Trophoblast cell (in vitro differentiated cells and primary cell): ENCODE measurements around the gene ZNF775.
A peak's percentile ranks its signal among the peaks of the same experiment; 100 is the strongest.

ENCODE experiments used
- DNase-seq, 2 donors: peaks; one replicate each; pipeline ENCODE4 v3.0.0-alpha.2; 2016
- H2AFZ ChIP-seq: 2 replicates; pipeline ENCODE4 v1.6.1; 2013; ENCODE audit warnings: low read length, moderate library complexity, mild to moderate bottlenecking; ENCODE audit not compliant: insufficient read depth, poor library complexity
- H2AK5ac ChIP-seq: 2 replicates; pipeline ENCODE4 v1.6.1; 2013; ENCODE audit warnings: mild to moderate bottlenecking, low read length
- H2BK120ac ChIP-seq: 2 replicates; pipeline ENCODE4 v1.6.1; 2013; ENCODE audit warnings: low read length, mild to moderate bottlenecking, moderate library complexity; ENCODE audit not compliant: insufficient read depth, poor library complexity
- H2BK12ac ChIP-seq: 2 replicates; pipeline ENCODE4 v1.6.1; 2013; ENCODE audit warnings: mild to moderate bottlenecking, low read length, moderate library complexity
- H2BK5ac ChIP-seq: 2 replicates; pipeline ENCODE4 v1.6.1; 2013; ENCODE audit warnings: low read length, low read depth, moderate library complexity, mild to moderate bottlenecking; ENCODE audit not compliant: poor library complexity
- H3K14ac ChIP-seq: 2 replicates; pipeline ENCODE4 v1.6.1; 2013; ENCODE audit warnings: mild to moderate bottlenecking, low read length
- H3K18ac ChIP-seq: 2 replicates; pipeline ENCODE4 v1.6.1; 2013; ENCODE audit warnings: mild to moderate bottlenecking, low read length
- H3K23ac ChIP-seq: 2 replicates; pipeline ENCODE4 v1.6.1; 2013; ENCODE audit warnings: low read length
- H3K27ac ChIP-seq: 2 replicates; pipeline ENCODE4 v1.5.1; 2013; ENCODE audit warnings: low read depth, mild to moderate bottlenecking, inconsistent platforms, low read length, moderate library complexity
- H3K27me3 ChIP-seq: 2 replicates; pipeline ENCODE4 v1.6.1; 2013; ENCODE audit warnings: inconsistent platforms, mild to moderate bottlenecking, low read length, moderate library complexity; ENCODE audit not compliant: insufficient read depth
- H3K36me3 ChIP-seq, 2 experiments: 1 replicate in 1 of 2; 2 replicates in 1 of 2; pipeline ENCODE4 v1.6.1; 2013; ENCODE audit warnings: low read length in 2 of 2, mild to moderate bottlenecking in 2 of 2, moderate library complexity in 1 of 2; ENCODE audit not compliant: insufficient read depth in 2 of 2, control insufficient read depth in 1 of 2
- H3K4ac ChIP-seq: 2 replicates; pipeline ENCODE4 v1.6.1; 2013; ENCODE audit warnings: low read depth, mild to moderate bottlenecking, low read length, moderate library complexity
- H3K4me1 ChIP-seq, 2 experiments: 1 replicate in 1 of 2; 2 replicates in 1 of 2; pipeline ENCODE4 v1.6.1; 2013; ENCODE audit warnings: low read length in 2 of 2, mild to moderate bottlenecking in 2 of 2, moderate library complexity in 1 of 2; ENCODE audit not compliant: insufficient read depth in 2 of 2, control insufficient read depth in 1 of 2
- H3K4me2 ChIP-seq: 2 replicates; pipeline ENCODE4 v1.6.1; 2013; ENCODE audit warnings: inconsistent platforms, mild to moderate bottlenecking, low read length, moderate library complexity
- H3K4me3 ChIP-seq: 2 replicates; pipeline ENCODE4 v1.5.1; 2013; ENCODE audit warnings: mild to moderate bottlenecking, low read depth, low read length, inconsistent platforms
- H3K79me1 ChIP-seq: one replicate; pipeline ENCODE4 v1.6.1; 2013; ENCODE audit warnings: low read length
- H3K79me2 ChIP-seq: 2 replicates; pipeline ENCODE4 v1.6.1; 2013; ENCODE audit warnings: low read length, mild to moderate bottlenecking; ENCODE audit not compliant: control insufficient read depth, insufficient read depth, poor library complexity
- H3K9ac ChIP-seq: 2 replicates; pipeline ENCODE4 v1.6.1; 2013; ENCODE audit warnings: mild to moderate bottlenecking, low read length
- H3K9me3 ChIP-seq: 2 replicates; pipeline ENCODE4 v1.6.1; 2013; ENCODE audit warnings: low read depth, mild to moderate bottlenecking, control low read depth, inconsistent platforms, low read length; ENCODE audit not compliant: insufficient read depth
- H4K12ac ChIP-seq: 2 replicates; pipeline ENCODE4 v1.6.1; 2013; ENCODE audit warnings: low read depth, mild to moderate bottlenecking, low read length, moderate library complexity
- H4K8ac ChIP-seq: 2 replicates; pipeline ENCODE4 v1.6.1; 2013; ENCODE audit warnings: low read depth, mild to moderate bottlenecking, low read length, moderate library complexity
- H4K91ac ChIP-seq: one replicate; pipeline ENCODE4 v1.6.1; 2013; ENCODE audit warnings: low read depth, mild to moderate bottlenecking, low read length, moderate library complexity
- WGBS: extraction: QIAGEN DNeasy Blood & Tissue Kit; methylation state at CpG from one replicate; pipeline ENCODE4 v1.1.7; 2013; ENCODE audit warnings: missing lambda C conversion rate; ENCODE audit not compliant: insufficient read length, insufficient coverage; ENCODE audit errors: extremely low coverage; 5-methylcytosine and 5-hydroxymethylcytosine counted together

The ZNF775 gene

GRCh38 chr7:150370612-150371071 is 8.5 kb upstream of the ZNF775 start:
- Histone ChIP-seq H3K4ac (peak overlapping the region; percentile 100), H2AFZ (no peak overlapping the region), H3K79me2 (peaks cover 50% of the 10 kb centered on the region), H3K4me2 (peak overlapping the region; percentile 72), H3K9ac (peak overlapping the region; percentile 24), H3K4me3 (no peak overlapping the region), H2BK12ac (peak overlapping the region; percentile 91), H3K36me3 (peaks cover 35 to 37% of the 10 kb centered on the region in 2 experiments), H3K9me3 (no peaks in the 10 kb centered on the region), H2AK5ac (peak overlapping the region; percentile 17), H3K18ac (peak overlapping the region; percentile 100), H3K79me1 (peaks cover 62% of the 10 kb centered on the region), H3K27ac (peak overlapping the region; percentile 100), H4K91ac (peak overlapping the region; percentile 98), H3K14ac (peak overlapping the region; percentile 99), H2BK120ac (peak overlapping the region; percentile 96), H3K4me1 (peaks cover 50 to 53% of the 10 kb centered on the region in 2 experiments), H3K23ac (peak overlapping the region; percentile 50), H3K27me3 (no peaks in the 10 kb centered on the region), H4K12ac (peak overlapping the region; percentile 97), H2BK5ac (peak overlapping the region; percentile 99), H4K8ac (peak overlapping the region; percentile 98)
- DNase-seq: no peak
- no CpG with 5 or more reads among the region's 3 CpGs for WGBS

GRCh38 chr7:150371131-150371995 is 7.8 kb upstream of the ZNF775 start:
- Histone ChIP-seq H3K36me3 (peaks cover 35 to 37% of the 10 kb centered on the region in 2 experiments), H2AFZ (peak overlapping the region; percentile 47)

DNA sequence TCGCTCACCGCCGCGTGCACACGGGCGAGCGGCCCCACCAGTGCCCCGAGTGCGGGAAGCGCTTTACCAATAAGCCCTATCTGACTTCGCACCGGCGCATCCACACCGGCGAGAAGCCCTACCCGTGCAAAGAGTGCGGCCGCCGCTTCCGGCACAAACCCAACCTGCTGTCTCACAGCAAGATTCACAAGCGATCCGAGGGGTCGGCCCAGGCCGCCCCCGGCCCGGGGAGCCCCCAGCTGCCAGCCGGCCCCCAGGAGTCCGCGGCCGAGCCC is 7.2 kb upstream of the ZNF775 start:
- Histone ChIP-seq H3K4ac (peak overlapping the region; percentile 100), H3K27ac (peak overlapping the region; percentile 100), H4K12ac (no peak overlapping the region), H2AK5ac (peak overlapping the region; percentile 7), H3K14ac (peak overlapping the region; percentile 99), H2BK12ac (no peak overlapping the region), H3K9ac (no peak overlapping the region), H3K79me1 (peaks cover 69% of the 10 kb centered on the region), H3K27me3 (no peaks in the 10 kb centered on the region), H3K9me3 (no peaks in the 10 kb centered on the region), H3K4me3 (no peak overlapping the region), H3K4me1 (peaks cover 54 to 63% of the 10 kb centered on the region in 2 experiments), H2AFZ (no peak overlapping the region), H4K91ac (peak overlapping the region; percentile 98), H2BK5ac (peak overlapping the region; percentile 99), H3K4me2 (no peak overlapping the region), H3K36me3 (peaks cover 35 to 37% of the 10 kb centered on the region in 2 experiments), H3K79me2 (peaks cover 53% of the 10 kb centered on the region), H3K18ac (peak overlapping the region; percentile 66), H4K8ac (peak overlapping the region; percentile 6), H2BK120ac (peak overlapping the region; percentile 75), H3K23ac (no peak overlapping the region)
- no CpG with 5 or more reads among the region's 30 CpGs for WGBS
- no peak for DNase-seq

More at GRCh38 chr7:150371131-150371995, 7.8 kb upstream of the ZNF775 start:
- no peak overlapping the region for H3K4me2 ChIP-seq
- peak overlapping the region; percentile 99 for H2BK5ac ChIP-seq
- peak overlapping the region; percentile 15 for H4K8ac ChIP-seq
- peak overlapping the region; percentile 79 for H2BK12ac ChIP-seq
- no CpG with 5 or more reads among the region's 48 CpGs for WGBS
- H3K23ac ChIP-seq: no peak overlapping the region
- H3K4ac ChIP-seq: peak overlapping the region; percentile 100
- H3K9me3 ChIP-seq: no peaks in the 10 kb centered on the region
- peak overlapping the region; percentile 82 for H4K12ac ChIP-seq
- peaks cover 65% of the 10 kb centered on the region for H3K79me1 ChIP-seq
- peak overlapping the region; percentile 90 for H2AK5ac ChIP-seq
- no peaks in the 10 kb centered on the region for H3K27me3 ChIP-seq
- peak overlapping the region; percentile 75 for H2BK120ac ChIP-seq
- H3K14ac ChIP-seq: peak overlapping the region; percentile 99
- H3K9ac ChIP-seq: no peak overlapping the region
- peak overlapping the region; percentile 90 for H3K18ac ChIP-seq
- H3K4me1 ChIP-seq: peaks cover 51 to 58% of the 10 kb centered on the region in 2 experiments
- H3K27ac ChIP-seq: peak overlapping the region; percentile 100
- peaks cover 50% of the 10 kb centered on the region for H3K79me2 ChIP-seq
- H4K91ac ChIP-seq: peak overlapping the region; percentile 98
- no peak for DNase-seq
- H3K4me3 ChIP-seq: no peak overlapping the region

DNA sequence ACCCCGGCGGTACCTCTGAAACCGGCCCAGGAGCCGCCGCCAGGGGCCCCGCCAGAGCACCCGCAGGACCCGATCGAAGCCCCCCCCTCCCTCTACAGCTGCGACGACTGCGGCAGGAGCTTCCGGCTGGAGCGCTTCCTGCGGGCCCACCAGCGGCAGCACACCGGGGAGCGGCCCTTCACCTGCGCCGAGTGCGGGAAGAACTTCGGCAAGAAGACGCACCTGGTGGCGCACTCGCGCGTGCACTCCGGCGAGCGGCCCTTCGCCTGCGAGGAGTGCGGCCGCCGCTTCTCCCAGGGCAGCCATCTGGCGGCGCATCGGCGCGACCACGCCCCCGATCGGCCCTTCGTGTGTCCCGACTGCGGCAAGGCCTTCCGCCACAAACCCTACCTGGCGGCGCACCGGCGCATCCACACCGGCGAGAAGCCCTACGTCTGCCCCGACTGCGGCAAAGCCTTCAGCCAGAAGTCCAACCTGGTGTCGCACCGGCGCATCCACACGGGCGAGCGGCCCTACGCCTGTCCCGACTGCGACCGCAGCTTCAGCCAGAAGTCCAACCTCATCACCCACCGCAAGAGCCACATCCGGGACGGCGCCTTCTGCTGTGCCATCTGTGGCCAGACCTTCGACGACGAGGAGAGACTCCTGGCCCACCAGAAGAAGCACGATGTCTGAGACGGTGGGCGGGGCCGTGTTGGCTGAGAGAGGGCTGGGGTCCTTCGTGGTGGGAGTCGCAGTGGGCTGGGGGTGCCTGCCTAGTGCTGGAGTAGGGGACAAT is 6.7 kb upstream of the ZNF775 start:
- DNase-seq: no peak
- H3K4me3 ChIP-seq: no peak overlapping the region
- H3K79me2 ChIP-seq: peaks cover 53% of the 10 kb centered on the region
- H3K9me3 ChIP-seq: no peaks in the 10 kb centered on the region
- no peak overlapping the region for H3K23ac ChIP-seq
- peak overlapping the region; percentile 89 for H2BK12ac ChIP-seq
- peaks cover 35 to 37% of the 10 kb centered on the region in 2 experiments for H3K36me3 ChIP-seq
- H4K8ac ChIP-seq: peak overlapping the region; percentile 90
- H4K91ac ChIP-seq: peak overlapping the region; percentile 98
- peak overlapping the region; percentile 46 for H2AFZ ChIP-seq
- peaks cover 56 to 64% of the 10 kb centered on the region in 2 experiments for H3K4me1 ChIP-seq
- no peak overlapping the region for H3K9ac ChIP-seq
- peak overlapping the region; percentile 95 for H3K18ac ChIP-seq
- peak overlapping the region; percentile 92 for H3K14ac ChIP-seq
- peak overlapping the region; percentile 99 for H2BK5ac ChIP-seq
- H3K4me2 ChIP-seq: peak overlapping the region; percentile 7
- H2AK5ac ChIP-seq: peak overlapping the region; percentile 95
- H3K4ac ChIP-seq: peak overlapping the region; percentile 100
- peak overlapping the region; percentile 100 for H3K27ac ChIP-seq
- peak overlapping the region; percentile 59 for H4K12ac ChIP-seq
- WGBS: no CpG with 5 or more reads among the region's 79 CpGs
- peak overlapping the region; percentile 83 for H2BK120ac ChIP-seq
- H3K27me3 ChIP-seq: no peaks in the 10 kb centered on the region
- H3K79me1 ChIP-seq: peaks cover 70% of the 10 kb centered on the region
